Measurements from ENCODE around the gene CNTNAP2.

The CNTNAP2 gene

DNA sequence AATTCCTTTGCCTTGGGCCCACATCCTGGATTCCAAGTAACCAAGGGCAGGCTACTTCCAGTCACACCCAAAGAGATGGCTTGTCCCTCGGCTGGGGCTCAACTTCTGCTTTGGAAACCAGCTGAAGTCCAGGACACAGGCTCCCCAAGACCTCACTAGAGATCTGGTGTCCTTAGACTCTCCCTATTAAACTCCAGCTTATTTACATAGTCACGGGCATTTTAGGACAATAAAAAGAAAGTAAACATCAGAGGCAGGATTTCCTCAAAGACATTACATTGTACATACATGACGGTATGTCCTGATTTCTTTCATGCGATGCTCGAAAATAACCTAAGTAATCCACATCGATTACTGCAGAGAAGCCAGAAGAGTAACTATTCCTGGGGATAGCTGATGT, 2012.4 kb downstream of the CNTNAP2 start:
- H3K4me3 ChIP-seq (ENCODE audit: low read depth, low read length), result no peak overlapping the region
- no peak for DNase-seq (ENCODE audit: low read depth)

DNA sequence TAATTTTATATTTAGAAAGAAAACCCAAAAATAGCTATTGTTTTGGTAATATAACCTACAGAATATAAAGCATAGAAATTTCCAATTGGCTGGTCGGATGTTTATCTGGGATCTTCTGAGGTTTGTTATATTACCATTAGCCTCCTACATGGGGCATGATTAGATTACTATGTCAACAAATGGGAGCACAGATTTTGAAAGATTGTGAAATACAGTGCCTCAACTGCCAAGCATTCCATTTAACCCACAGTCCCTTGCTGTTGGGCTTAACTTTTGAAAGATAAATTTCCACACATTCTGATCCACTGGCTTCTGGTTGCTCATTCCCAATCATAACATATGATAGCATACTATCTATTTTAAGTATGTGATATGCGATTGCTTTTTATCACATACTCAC, 2018.5 kb downstream of the CNTNAP2 start:
- no peak for DNase-seq (ENCODE audit: low read depth)
- H3K4me3 ChIP-seq (ENCODE audit: low read depth, low read length), result no peak overlapping the region

DNA sequence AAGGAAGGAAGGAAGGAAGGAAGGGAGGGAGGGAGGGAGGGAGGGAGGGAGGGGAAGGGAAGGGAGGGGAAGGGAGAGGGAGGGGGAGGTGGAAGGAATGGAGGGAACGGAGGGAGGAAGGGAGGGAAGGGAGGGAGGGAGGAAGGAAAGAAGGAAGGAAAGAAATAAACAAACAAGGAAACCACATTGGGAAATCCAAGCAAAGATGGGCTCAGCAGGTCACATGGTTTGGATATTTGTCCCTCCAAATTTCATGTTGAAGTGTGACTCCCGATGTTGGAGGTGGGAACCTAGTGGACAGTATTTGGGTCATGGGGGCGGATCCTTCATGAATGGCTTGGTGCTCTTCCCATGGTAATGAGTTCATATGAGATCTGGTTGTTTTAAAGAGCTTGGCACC, 2019.4 kb downstream of the CNTNAP2 start:
- no peak overlapping the region for H3K4me3 ChIP-seq (ENCODE audit: low read depth, low read length)
- DNase-seq (ENCODE audit: low read depth), result no peak

DNA sequence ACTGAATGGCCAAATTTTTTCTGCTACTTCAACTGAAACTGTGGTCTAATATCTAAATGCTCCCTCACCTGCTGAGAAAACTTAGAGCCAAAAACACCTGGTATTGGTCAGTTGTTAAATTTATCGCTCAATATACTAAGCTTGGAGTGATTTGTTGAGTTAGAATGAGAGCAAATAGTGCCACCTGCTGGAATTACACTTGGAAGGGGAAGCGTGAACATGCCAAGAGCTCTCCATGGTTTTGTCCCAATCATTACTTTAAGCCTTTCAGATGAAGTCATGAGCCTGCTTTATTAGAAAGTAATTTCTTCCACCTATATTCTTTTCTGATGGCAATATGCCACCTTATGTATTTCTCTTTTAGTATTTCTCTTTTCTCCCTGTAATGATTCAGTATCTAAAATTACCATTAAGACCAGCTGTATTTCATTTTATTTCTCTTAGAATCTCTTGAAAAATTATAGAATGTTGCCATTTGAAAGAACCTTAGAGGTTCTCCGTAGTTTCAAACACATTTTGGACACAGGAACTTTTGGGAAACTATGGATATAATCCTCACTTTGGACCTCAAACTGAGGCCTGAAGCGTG, 2026.2 kb downstream of the CNTNAP2 start:
- H3K4me3 ChIP-seq (ENCODE audit: low read depth, low read length), result no peak overlapping the region
- peak; percentile 4 for DNase-seq (ENCODE audit: low read depth)

DNA sequence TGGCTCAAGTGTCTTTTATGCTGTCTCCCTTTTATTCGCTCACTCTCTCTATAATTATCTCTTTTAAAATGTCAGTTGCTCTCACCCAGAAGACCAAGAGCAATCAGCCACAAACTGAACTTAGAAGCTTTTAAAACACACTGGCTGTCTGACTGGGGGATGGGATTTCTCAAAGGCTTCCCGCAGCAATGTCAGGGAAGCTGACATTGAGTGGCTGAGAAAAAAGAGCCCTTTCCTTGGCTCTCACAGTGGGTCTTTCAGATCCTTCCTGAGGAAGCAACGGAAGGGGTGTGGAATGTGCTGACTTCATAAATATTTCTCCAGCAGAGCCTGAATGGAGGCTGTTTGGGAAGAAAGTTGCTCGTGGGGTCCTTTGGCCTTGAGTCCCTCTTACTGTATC, 2028.2 kb downstream of the CNTNAP2 start:
- no peak overlapping the region for H3K4me3 ChIP-seq (ENCODE audit: low read depth, low read length)
- DNase-seq (ENCODE audit: low read depth), result no peak

DNA sequence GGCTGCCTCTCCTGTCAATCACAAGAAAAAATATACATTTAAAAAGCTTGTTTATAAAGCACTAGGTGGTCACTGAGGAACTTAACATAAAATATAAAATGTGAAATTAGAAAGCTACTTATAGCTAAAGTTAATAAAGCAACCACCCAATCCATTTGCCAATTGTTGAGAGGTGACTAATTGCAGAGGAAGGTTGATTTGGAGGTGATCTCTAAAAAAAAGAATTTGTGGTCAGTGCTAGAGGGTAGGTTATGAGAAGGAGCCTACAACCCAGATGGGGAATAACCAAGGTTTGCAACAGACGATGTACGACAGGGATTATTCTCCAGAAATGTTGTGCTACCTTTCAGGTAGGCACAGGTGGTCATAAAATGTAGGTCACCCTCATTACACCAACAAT, 2029.7 kb downstream of the CNTNAP2 start:
- no peak overlapping the region for H3K4me3 ChIP-seq (ENCODE audit: low read depth, low read length)
- no peak for DNase-seq (ENCODE audit: low read depth)

DNA sequence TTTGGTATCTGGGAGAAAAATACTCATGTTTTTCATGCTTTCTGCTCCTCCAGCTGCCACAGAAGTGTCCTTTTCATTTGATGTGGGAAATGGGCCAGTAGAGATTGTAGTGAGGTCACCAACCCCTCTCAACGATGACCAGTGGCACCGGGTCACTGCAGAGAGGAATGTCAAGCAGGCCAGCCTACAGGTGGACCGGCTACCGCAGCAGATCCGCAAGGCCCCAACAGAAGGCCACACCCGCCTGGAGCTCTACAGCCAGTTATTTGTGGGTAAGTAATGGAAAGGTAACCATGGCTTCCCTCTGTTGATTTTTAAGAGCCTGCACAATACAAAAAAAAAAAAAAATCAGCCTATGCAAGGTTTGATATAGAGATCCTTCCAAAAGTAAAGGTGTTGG, 2030.8 kb downstream of the CNTNAP2 start:
- DNase-seq (ENCODE audit: low read depth), result no peak
- H3K4me3 ChIP-seq (ENCODE audit: low read depth, low read length), result no peak overlapping the region

DNA sequence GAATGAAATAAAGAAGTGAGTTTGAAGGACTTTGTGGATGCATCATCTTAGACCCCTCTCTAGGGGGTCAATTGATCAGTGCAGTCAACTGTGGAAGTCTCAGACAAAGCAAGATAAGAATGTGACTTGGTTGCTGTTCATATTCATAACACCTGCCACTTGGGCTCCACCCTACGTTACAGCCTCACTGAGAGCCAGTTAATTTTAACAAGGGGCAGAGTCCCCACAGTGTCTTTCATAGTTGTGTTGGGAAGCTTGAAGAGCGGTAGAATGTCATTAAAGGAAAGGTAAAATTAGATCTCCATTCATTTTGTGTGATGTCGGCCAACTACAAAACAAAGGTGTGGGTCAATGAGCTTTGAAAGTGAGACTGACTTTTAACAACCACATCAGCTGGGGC, 2031.9 kb downstream of the CNTNAP2 start:
- H3K4me3 ChIP-seq (ENCODE audit: low read depth, low read length), result no peak overlapping the region
- no peak for DNase-seq (ENCODE audit: low read depth)

DNA sequence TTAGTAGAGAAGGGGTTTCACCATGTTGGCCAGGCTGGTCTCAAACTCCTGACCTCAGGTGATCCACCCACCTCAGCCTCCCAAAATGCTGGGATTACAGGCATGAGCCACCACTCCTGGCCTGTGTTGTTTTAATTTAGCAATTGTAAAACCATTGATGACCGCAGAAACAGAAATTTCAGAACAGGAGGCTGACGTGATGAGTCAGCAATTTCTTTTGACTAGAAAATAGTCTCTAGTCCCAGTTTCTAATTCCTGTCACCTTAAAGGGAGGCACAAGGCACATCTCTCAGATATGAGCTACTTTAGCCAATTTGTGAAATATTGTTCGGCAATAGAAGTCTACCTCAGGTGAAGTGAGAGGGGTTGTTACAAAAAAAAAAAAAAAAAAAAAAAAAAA, 2033.1 kb downstream of the CNTNAP2 start:
- no peak overlapping the region for H3K4me3 ChIP-seq (ENCODE audit: low read depth, low read length)

DNA sequence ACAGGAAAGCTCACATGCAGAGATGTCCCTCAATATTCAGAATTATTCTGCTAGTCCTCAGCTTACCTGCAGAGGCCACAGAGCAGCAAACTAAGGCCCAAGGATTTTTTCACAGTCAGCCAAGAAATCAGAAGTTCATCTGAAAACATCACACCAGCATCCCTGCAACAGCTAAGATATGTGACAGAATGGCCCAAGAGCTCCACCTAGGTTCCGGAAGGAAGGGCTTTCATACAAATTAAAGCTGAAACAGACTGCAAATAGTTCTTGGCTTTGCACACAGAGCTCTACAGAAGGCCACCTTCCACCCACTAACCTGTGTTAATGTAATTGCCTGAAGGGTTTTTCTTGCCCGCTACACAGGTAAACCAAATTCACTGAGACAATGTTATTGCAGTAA, 2035.2 kb downstream of the CNTNAP2 start:
- no peak for DNase-seq (ENCODE audit: low read depth)
- H3K4me3 ChIP-seq (ENCODE audit: low read depth, low read length), result no peak overlapping the region

More for the DNA sequence above, 2033.1 kb downstream of the CNTNAP2 start:
- no peak for DNase-seq (ENCODE audit: low read depth)

DNA sequence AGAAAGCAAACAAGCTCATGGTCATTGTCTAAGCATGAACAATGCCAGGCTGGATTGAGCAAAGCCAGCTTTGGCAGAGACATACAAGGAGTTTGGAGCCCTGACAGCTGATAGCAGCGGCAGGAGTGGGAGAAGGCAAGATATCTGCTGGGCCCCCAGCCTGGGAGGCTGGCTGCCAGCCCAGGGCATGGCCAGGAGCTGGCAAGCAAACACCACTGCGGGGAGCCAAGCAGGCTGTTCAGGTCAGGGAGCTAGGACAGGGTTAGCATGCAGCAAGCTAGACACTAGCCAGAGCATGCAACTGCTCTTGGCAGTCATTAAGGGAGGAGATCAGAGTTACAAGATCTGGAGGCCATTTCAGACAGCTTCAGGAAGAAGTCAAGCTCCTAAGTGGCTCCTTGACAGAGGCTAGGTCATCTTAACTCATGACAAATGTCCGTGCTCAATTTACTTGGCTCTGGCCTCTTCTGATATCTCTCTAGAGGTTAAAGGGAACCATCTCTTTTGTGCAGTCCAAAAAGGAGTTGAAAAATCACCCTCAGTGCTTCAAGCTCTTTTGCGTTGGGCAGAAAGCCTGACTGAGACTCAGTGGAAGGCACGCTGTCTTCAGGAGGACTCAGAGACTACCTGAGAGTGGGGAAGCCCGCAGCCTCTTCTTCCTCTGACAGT, 2037.1 kb downstream of the CNTNAP2 start:
- no peak overlapping the region for H3K4me3 ChIP-seq (ENCODE audit: low read depth, low read length)
- DNase-seq (ENCODE audit: low read depth), result no peak

DNA sequence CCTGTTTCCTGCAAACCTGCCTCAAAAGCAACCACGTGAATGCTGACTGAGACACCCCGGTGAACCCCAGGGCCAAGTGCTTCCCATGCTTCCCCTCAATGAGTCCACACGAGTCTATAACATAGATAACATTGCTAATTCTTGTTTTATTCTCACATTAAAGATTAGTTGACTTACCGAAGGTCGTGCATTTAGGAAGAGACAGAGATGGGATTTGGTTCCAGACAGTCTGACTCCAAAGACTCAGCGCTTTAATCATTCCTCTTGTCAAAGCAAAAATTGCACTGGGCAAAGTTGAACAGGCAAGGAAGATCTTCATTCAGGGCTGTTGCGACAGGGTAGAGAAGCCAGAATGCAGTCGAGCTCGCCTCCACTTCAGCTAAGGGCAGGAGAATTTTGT, 2038.4 kb downstream of the CNTNAP2 start:
- no peak overlapping the region for H3K4me3 ChIP-seq (ENCODE audit: low read depth, low read length)
- no peak for DNase-seq (ENCODE audit: low read depth)

DNA sequence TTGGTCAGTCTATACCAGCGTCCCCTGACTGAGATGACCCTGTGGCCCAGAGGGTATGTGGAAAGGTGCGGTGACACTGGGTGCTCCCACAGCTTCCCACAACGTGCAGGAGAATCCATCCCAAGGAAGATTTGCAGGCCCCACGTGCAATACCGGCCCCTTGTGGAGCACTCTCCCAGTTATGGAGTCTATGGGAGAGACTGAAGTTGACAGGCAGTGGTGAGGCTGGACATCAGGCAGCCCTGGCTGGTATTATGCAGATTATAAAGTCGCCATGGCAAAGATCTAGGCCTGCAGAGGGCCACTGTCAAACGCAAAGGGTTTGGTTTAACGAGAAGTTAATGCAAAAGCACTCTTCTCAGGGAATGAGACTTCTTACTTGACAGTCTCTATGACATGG, 2039.2 kb downstream of the CNTNAP2 start:
- no peak overlapping the region for H3K4me3 ChIP-seq (ENCODE audit: low read depth, low read length)
- DNase-seq (ENCODE audit: low read depth), result no peak

DNA sequence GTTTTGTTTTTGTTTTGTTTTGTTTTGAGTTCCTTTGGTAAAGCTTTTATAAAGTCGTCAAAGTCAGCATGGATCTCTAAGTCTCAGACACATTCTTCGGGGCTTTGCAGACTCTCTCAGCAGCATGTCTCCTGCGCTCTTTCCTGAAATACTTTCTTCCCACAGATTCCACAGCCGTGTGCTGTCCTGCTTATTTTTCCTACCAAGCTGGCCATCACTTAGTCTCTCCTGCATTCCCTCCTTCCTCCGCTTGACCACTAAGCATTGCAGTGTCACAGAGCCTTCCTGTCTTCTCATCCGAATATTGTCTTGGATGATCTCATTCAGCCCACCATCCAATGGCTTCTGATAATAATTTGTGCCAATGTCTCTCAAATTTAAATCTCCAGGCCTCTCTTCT, 2039.6 kb downstream of the CNTNAP2 start:
- DNase-seq (ENCODE audit: low read depth), result no peak
- H3K4me3 ChIP-seq (ENCODE audit: low read depth, low read length), result no peak overlapping the region

DNA sequence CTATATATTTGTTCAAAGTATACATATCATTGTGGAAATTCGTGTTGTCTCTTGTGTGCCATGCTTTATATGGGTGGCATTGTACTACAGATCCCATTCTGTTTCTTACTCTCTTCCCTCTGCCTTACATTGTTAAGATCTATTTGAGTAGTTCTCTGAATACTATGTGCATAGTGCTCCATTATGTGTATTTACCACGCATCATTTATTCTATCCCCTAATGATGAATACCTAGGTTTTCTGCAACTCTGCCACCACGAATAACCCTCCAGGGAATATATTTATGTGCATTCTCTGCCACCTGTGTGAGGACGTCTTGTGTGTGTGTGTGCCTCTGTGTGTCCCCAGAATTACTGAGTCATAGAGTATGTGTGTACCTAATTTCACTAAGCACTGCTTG, 2042.7 kb downstream of the CNTNAP2 start:
- DNase-seq (ENCODE audit: low read depth), result no peak
- H3K4me3 ChIP-seq (ENCODE audit: low read depth, low read length), result no peak overlapping the region

DNA sequence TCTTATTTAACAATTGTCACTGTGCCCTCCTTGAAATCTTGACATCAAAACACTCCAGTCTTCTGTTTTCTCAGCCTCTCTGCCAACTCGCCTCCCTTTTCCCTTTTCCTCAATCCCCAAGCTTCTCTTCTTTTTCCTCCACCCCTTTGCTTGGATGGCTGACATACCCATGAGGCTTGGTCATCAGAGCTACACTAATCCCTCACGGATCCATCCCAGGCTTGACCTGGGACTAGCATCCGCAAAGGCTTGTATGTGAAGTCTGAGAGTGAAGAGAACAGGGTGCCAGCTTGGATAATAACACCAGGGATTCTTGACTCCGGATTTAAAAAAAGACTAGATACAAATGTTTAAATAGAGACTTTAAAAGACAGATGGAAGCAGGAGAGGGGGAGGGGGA, 2045.2 kb downstream of the CNTNAP2 start:
- DNase-seq (ENCODE audit: low read depth), result no peak
- H3K4me3 ChIP-seq (ENCODE audit: low read depth, low read length), result no peak overlapping the region

DNA sequence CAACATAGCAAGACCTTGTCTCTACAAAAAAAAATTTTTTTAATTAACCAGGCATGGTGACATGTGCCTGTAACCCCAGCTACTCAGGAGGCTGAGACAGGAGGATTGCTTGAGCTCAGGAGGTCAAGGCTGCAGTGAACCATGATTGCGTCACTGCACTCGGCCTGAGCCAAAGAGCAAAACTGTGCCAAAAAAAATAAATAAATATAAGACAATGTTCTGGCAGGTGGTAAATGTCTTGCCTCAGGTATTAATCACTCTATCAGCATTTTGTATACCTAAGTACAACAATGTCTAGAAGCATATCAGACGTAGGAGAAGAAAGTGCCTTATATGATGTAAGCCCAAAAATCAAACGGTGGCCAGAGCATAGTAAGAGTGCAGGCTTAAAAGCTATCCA, 2046.2 kb downstream of the CNTNAP2 start:
- DNase-seq (ENCODE audit: low read depth), result no peak
- no peak overlapping the region for H3K4me3 ChIP-seq (ENCODE audit: low read depth, low read length)

DNA sequence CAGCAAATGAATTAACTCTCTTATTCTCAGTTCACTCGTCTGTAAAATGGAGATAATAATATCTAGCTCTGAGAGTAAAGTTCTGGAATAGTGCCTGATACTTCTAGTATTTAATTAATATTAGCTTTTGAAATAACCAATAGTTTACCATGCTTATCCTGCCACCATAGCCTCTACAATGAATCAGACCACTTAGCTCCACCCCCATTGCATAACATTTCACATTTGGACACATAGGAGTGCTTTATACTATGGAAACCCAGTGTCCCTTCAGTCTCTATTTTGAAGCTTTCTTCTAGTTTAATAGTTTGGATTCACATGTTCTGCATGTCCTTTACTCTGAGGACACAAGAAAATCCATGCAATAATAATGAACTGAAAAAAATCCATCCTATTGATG, 2046.6 kb downstream of the CNTNAP2 start:
- no peak overlapping the region for H3K4me3 ChIP-seq (ENCODE audit: low read depth, low read length)
- no peak for DNase-seq (ENCODE audit: low read depth)

DNA sequence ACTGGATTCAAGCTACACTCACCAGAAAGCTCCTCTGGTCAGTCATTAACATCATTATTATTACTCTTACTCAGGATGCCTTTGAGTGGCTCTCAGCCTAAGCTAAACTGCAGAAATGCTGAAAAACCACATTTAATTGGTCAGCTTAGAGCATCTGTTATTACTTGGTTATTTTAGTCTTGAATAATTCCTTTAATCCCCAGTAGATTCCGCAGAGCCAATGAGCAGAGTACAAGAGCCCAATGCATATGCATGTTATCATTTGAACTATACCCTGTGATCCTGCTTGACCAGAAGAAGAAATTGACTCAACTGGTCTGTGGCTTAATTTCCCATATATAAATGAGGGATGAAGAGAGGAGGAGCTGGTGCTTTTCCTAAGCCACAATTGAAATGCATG, 2056.3 kb downstream of the CNTNAP2 start:
- H3K4me3 ChIP-seq (ENCODE audit: low read depth, low read length), result no peak overlapping the region
- DNase-seq (ENCODE audit: low read depth), result no peak

DNA sequence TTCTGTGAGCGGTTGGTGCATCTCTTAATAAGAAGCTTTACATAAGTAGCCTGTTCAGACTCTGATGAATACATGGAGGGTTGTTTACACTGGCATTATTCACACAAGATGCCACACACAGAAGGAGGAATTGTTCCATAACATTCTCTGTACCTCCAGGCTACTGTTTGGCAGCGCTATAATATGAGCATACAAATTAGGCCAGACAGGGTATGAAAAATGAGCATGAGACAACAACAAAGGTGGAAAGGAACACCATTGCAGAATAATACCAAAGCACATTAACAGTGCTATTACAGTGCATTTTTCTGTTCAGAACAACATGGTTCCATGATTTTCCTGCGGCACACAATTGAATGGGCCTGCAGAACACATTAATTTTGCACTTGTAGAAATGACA, 2056.8 kb downstream of the CNTNAP2 start:
- no peak for DNase-seq (ENCODE audit: low read depth)
- no peak overlapping the region for H3K4me3 ChIP-seq (ENCODE audit: low read depth, low read length)

DNA sequence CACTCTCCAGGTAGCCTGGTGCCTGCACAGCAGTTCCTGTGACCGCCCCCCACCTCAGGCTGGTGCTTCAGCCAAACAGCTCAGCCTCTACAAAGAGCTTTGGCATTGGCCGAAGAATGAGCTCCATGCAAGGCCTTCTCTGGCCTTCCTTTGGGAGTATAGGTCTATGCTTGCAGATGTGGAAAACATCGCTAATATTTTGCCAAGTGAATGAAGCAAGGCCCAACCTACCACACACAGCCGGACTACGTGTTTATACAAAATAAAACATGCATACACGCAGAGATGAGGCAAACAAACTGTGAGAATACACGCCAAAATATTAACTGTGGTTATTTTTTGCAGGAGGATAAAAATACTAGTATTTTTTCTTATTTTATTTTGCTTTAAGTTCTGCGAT, 2057.8 kb downstream of the CNTNAP2 start:
- no peak overlapping the region for H3K4me3 ChIP-seq (ENCODE audit: low read depth, low read length)
- DNase-seq (ENCODE audit: low read depth), result no peak

DNA sequence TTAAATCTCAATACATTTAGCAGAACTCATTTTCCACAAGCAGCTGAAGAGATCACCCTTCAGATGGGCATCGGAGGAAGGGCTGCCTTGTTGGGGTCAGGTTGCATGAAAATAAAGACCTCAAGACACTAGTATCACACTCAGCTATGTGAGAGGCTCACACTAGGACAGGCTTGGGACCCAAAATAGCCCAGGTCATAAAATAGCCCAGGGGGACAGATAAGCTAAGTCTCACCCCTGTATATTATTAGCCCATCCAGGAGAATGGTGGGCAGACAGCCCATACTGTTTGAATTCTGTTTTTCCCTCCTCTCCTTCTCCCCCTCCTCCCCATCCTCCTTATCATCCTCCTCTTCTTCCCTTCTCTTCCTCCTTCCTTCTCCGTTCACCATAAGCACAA, 2058.9 kb downstream of the CNTNAP2 start:
- H3K4me3 ChIP-seq (ENCODE audit: low read depth, low read length), result no peak overlapping the region
- DNase-seq (ENCODE audit: low read depth), result no peak

Measured in skeletal muscle cell (primary cell).